Mucosa of stomach (tissue), 1 donor: Measurements from ENCODE around the gene CLEC4M.
"Not testable (repeated sequence)": the region's sequence is repeated elsewhere in the genome, so short reads cannot be mapped to it uniquely, and the experiment has no call there.

Source experiments
- H3K27me3 ChIP-seq: one replicate; pipeline ENCODE4 v1.7.0; 2013; ENCODE audit warnings: mild to moderate bottlenecking, low read length; ENCODE audit not compliant: control insufficient read depth, insufficient read depth
- H3K36me3 ChIP-seq: one replicate; pipeline ENCODE4 v1.7.0; 2013; ENCODE audit warnings: low read length; ENCODE audit not compliant: control insufficient read depth, insufficient read depth
- H3K4me1 ChIP-seq: one replicate; pipeline ENCODE4 v1.7.0; 2013; ENCODE audit warnings: mild to moderate bottlenecking, low read length; ENCODE audit not compliant: control insufficient read depth, insufficient read depth
- H3K4me3 ChIP-seq: one replicate; pipeline ENCODE4 v1.7.0; 2013; ENCODE audit warnings: low read length
- H3K9ac ChIP-seq: one replicate; pipeline ENCODE4 v1.7.0; 2013; ENCODE audit warnings: mild to moderate bottlenecking, low read length, moderate library complexity
- H3K9me3 ChIP-seq: one replicate; pipeline ENCODE4 v1.7.0; 2013; ENCODE audit warnings: mild to moderate bottlenecking, low read length, moderate library complexity; ENCODE audit not compliant: control insufficient read depth
- donor health status: Pancreatic carcinoma.

The CLEC4M gene

DNA sequence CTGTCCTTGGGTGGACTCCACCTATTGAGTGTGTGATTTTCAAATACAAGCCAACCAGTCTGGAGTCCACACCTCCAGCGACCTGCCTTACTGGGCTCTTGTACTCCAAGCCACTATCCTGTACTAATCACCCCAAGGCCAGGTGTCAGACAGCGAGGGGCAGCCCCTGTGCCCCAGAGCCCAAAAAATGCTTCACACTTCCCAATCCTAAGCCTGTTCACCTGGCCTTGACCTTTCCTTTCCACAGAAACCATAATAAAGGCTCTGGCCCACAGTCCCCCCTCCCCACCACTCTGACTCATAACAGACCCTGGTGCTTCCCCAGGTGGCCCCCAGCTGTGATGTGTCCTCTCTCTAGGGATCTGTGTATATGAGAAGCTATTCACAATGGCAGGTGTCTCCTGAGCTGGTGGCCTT is 19.6 kb upstream of the CLEC4M start:
- no peaks in the 10 kb centered on the region for H3K27me3 ChIP-seq
- no peak overlapping the region for H3K4me3 ChIP-seq
- H3K4me1 ChIP-seq, result no peaks in the 10 kb centered on the region
- H3K9ac ChIP-seq, result no peak overlapping the region
- H3K36me3 ChIP-seq, result no peaks in the 10 kb centered on the region
- H3K9me3 ChIP-seq, result no peaks in the 10 kb centered on the region

DNA sequence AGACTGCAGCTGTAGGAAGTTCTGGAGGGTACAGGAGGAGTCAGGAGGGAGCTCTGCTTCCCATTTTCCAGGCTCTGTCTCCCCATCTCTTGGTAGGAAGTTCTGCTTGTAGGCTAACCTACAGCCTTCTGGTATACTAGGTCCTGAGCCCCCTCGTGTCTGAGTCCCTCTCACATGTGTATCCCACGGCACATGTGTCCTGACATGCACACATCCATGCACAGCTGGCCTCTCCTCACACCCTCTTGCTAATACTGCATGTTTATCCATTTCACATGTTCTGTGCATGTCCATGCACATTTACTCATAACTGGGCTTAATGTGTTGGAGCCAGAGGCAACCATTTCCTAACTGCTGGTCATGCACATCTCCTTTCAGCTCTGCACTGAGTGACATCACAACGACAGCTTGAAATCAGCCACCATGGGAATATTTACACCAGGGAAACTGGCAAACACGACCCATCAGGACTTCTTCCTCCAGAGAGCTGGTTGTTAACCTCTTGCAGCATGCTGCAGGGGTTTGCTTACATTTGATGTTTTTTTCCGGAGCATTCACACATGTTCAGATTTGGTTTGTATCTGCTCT is 18.8 kb upstream of the CLEC4M start:
- H3K4me1 ChIP-seq, result no peaks in the 10 kb centered on the region
- no peak overlapping the region for H3K4me3 ChIP-seq
- no peak overlapping the region for H3K9ac ChIP-seq
- no peaks in the 10 kb centered on the region for H3K27me3 ChIP-seq
- no peaks in the 10 kb centered on the region for H3K9me3 ChIP-seq
- no peaks in the 10 kb centered on the region for H3K36me3 ChIP-seq

DNA sequence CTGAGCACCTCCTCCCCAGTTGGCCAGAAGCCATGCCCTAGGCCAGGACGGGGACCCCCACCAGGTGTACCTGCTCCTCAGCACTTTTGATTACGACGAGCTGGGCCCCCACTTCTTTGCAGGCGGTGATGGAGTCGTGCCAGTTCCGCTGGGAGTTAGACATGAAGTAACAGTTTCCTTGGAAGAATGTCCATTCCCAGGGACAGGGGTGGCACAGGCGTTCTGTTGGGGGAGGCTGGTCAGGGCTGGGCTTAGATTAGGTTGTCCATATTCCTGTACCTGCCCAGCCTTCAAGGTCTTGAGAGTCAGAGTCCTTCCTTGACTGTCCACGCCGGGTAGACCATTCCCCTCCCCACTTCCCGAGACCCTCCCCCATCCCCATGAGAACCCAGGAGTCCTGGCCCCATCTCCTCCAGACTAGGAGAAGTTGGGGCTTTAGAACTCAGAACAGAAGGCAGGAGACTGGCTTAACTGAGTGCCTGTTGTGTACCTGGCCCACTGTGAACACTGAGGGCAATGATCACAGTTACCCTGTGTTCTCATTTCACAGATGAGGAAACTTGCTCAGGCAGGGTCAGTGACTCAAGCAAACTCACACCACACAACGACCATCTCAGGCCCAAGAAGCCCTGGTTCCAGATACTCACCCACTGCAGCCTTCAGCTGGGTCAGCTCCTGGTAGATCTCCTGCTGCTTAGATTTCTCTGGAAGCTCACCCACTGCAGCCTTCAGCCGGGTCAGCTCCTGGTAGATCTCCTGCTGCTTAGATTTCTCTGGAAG is 18.0 kb upstream of the CLEC4M start:
- no peaks in the 10 kb centered on the region for H3K4me1 ChIP-seq
- H3K36me3 ChIP-seq, result no peaks in the 10 kb centered on the region
- no peak overlapping the region for H3K9ac ChIP-seq
- H3K9me3 ChIP-seq, result no peaks in the 10 kb centered on the region
- H3K4me3 ChIP-seq, result no peak overlapping the region
- no peaks in the 10 kb centered on the region for H3K27me3 ChIP-seq

GRCh38 chr19:7746306-7746705 is 16.7 kb upstream of the CLEC4M start:
- H3K27me3 ChIP-seq, result not testable (repeated sequence)

DNA sequence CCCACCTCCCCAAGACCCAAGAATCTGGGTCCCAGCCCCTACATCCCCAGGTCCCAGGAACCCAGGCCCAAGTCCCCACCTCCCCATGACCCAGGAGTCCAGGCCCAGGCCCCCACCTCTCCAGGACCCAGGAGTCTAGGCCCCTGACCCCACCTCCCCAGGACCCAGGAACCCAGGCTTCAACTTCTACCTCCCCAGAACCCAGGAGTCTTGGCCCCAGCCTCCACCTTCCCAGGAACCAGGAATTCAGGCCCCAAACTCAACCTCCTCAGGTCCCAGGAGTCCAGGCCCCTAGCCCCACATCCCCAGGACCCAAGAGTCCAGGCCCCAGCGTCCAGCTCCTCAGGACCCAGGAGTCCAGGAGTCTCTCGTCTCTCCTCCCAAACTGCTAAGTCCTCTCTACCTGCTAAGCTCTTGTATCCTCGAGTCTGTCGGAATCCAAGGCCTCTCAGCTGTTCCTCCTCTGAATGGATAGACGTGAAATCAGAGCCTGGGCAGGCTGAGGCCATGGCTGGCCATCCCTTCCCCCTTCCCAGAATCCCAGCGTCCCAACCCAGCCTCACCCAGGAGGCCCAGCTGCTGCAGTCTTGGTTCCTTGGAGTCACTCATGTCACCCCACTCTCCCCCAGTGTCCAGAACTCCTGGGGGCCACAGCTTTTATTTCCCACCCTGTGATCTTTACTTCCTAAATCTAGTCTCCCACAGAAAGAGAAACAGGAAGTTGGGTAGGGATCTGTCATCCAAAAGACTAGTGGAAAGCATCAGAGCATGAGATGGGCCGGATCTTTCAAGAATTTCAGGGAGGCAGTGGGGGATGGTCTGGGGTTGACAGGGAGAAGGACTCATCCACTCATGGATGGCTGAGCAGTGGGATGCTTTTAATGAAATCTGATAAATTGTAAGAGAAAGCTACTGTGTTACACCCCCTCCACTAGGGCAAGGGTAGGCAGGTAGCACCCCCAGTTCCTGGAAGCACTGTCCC is 15.8 kb upstream of the CLEC4M start, which contains the start of gene CD209:
Gene CD209 (minus strand): TSS at position 632 of the 982 bp plus-strand sequence. CDS start 23 bp downstream, at position 609.
- Histone ChIP-seq H3K4me1 (no peaks in the 10 kb centered on the region), H3K9ac (peak within 1 kb of the TSS; percentile 34), H3K9me3 (no peaks in the 10 kb centered on the region)

More at GRCh38 chr19:7746306-7746705, 16.7 kb upstream of the CLEC4M start:
- H3K9ac ChIP-seq, H3K36me3 ChIP-seq, H3K4me3 ChIP-seq, H3K4me1 ChIP-seq, H3K9me3 ChIP-seq: not testable (repeated sequence)

DNA sequence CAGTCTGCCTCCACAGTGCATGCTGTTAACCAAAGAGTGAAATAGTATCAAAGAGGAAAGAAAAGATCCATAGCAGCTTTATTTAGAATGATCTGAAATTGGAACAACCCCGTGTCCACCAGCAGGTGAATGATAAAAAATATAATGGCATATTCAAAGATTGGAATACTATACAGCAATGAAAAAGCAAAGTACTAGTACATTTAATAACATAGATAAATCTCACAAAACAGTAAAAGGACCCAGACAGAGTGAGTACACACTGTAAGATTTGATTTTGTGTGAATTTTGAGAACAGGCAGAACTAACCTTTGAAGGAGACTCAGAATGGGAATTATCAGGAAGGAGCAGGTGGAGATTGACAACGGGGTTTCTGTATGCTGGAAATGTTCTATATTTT is 14.9 kb upstream of the CLEC4M start:
- H3K4me1 ChIP-seq, result no peaks in the 10 kb centered on the region
- no peak overlapping the region for H3K9ac ChIP-seq
- no peaks in the 10 kb centered on the region for H3K36me3 ChIP-seq
- H3K4me3 ChIP-seq, result no peak overlapping the region
- no peaks in the 10 kb centered on the region for H3K27me3 ChIP-seq
- no peaks in the 10 kb centered on the region for H3K9me3 ChIP-seq

More for the DNA sequence above, 15.8 kb upstream of the CLEC4M start, which contains the start of gene CD209:
- Histone ChIP-seq H3K4me3 (no peak within 1 kb of the TSS), H3K36me3 (no peaks in the 10 kb centered on the region), H3K27me3 (no peaks in the 10 kb centered on the region)

GRCh38 chr19:7748756-7749155 is 14.3 kb upstream of the CLEC4M start:
- no peaks in the 10 kb centered on the region for H3K36me3 ChIP-seq
- no peak overlapping the region for H3K4me3 ChIP-seq
- H3K9me3 ChIP-seq, result no peaks in the 10 kb centered on the region
- H3K9ac ChIP-seq, result no peak overlapping the region
- H3K27me3 ChIP-seq, result no peaks in the 10 kb centered on the region
- no peaks in the 10 kb centered on the region for H3K4me1 ChIP-seq

- no peaks in the 10 kb centered on the region for H3K36me3 ChIP-seq
- no peak overlapping the region for H3K9ac ChIP-seq
- H3K4me1 ChIP-seq, result no peaks in the 10 kb centered on the region
- no peaks in the 10 kb centered on the region for H3K27me3 ChIP-seq
- no peak overlapping the region for H3K4me3 ChIP-seq
- H3K9me3 ChIP-seq, result no peaks in the 10 kb centered on the region
Observed at GRCh38 chr19:7751157-7751783, 11.8 kb upstream of the CLEC4M start.

GRCh38 chr19:7756258-7756657 is 6.8 kb upstream of the CLEC4M start:
- no peaks in the 10 kb centered on the region for H3K9me3 ChIP-seq
- H3K36me3 ChIP-seq, result no peaks in the 10 kb centered on the region
- H3K4me3 ChIP-seq, result no peak overlapping the region
- no peak overlapping the region for H3K9ac ChIP-seq
- H3K27me3 ChIP-seq, result no peaks in the 10 kb centered on the region
- H3K4me1 ChIP-seq, result no peaks in the 10 kb centered on the region

DNA sequence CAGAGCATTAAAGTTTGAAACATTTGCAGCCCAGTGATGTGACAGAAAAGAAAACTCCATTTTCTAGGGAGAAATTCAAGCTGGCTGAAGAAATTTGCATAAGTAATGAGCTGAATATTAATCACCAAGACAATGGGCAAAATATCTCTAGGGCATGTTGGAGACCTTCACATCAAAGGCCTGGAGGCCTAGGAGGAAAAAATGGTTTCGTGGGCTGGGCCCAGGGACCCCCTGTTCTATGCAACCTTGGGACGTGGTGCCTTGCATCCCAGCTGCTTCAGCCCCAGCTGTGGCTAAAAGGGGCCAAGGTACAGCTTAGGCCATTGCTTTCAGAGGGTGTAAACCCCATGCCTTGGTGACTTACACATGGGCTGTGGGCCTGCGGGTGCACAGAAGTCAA is 5.7 kb upstream of the CLEC4M start:
- no peak overlapping the region for H3K9ac ChIP-seq
- H3K36me3 ChIP-seq, result no peaks in the 10 kb centered on the region
- no peak overlapping the region for H3K4me3 ChIP-seq
- H3K27me3 ChIP-seq, result no peaks in the 10 kb centered on the region
- H3K9me3 ChIP-seq, result no peaks in the 10 kb centered on the region
- no peaks in the 10 kb centered on the region for H3K4me1 ChIP-seq

DNA sequence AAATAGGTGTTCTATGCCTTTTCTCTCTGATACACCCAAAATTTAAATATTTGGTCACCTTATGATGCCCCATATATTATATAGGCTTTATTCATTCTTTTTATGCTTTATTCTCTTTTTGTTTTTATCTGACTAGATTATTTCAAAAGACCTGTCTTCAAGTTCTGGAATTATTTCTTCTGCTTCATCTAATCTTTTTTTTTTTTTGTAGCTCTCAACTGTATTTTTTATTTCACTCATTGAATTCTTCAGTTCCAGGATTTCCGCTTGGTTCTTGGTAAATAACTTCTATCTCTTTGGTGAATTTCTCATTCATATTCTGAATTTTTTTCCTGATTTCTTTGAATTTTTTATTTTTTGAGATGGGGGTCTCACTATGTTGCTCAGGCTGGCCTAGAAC is 3.9 kb upstream of the CLEC4M start:
- H3K4me3 ChIP-seq, result no peak overlapping the region
- no peaks in the 10 kb centered on the region for H3K4me1 ChIP-seq
- H3K36me3 ChIP-seq, result no peaks in the 10 kb centered on the region
- no peaks in the 10 kb centered on the region for H3K27me3 ChIP-seq
- H3K9ac ChIP-seq, result no peak overlapping the region
- no peaks in the 10 kb centered on the region for H3K9me3 ChIP-seq
